RWPE1 (cell line): Measurements from ENCODE around the gene SDHB.

Source experiments
- CTCF ChIA-PET: fragments of 350-600 bp; sonication (Branson Sonifier 250); formaldehyde crosslinking; extraction: SDS; loops from one replicate; lab custom pipeline; 2021; lab: Yijun Ruan, JAX
- POLR2A ChIA-PET: fragments of 400-600 bp; formaldehyde crosslinking; extraction: SDS; loops from one replicate; lab custom pipeline; 2020; ENCODE audit warnings: antibody characterized with exemption; ENCODE audit not compliant: low non-redundant PET; lab: Yijun Ruan, JAX
- DNase-seq: peaks from one replicate; pipeline ENCODE4 v3.0.0; 2012; ENCODE audit warnings: low spot score
- H3K27ac ChIP-seq: fragments of 450-650 bp; 2 replicates; pipeline ENCODE4 v1.5.1; 2017
- TF ChIP-seq, protein P1 (sequence below): fragments of 450-650 bp; conservative IDR thresholded peaks from 2 replicates; pipeline ENCODE4 v1.5.1; 2017; ENCODE audit warnings: low read depth, mild to moderate bottlenecking

SDHB gene

DNA sequence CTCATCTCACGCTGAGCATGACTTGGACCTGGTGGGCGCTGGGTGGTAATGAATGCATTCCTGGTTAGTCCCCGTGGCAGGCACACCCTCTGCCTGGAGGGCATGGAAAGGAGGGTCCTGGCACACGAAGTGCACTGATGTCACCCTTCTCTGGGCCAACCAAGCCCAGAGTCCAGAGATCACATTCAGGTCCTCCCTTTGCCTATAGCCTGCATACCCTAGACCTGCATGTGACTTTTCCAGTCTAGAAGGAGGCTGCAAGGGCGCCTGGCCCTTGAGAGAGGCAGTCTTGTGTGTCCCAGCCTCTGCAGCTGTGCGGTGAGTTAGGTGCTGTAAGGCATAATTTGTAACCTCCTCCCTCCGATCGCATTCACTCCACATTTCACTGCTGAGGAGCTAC is 43.3 kb upstream of the SDHB start:
- CTCF ChIA-PET, result no interaction called here
- TF ChIP-seq, protein P1, sequence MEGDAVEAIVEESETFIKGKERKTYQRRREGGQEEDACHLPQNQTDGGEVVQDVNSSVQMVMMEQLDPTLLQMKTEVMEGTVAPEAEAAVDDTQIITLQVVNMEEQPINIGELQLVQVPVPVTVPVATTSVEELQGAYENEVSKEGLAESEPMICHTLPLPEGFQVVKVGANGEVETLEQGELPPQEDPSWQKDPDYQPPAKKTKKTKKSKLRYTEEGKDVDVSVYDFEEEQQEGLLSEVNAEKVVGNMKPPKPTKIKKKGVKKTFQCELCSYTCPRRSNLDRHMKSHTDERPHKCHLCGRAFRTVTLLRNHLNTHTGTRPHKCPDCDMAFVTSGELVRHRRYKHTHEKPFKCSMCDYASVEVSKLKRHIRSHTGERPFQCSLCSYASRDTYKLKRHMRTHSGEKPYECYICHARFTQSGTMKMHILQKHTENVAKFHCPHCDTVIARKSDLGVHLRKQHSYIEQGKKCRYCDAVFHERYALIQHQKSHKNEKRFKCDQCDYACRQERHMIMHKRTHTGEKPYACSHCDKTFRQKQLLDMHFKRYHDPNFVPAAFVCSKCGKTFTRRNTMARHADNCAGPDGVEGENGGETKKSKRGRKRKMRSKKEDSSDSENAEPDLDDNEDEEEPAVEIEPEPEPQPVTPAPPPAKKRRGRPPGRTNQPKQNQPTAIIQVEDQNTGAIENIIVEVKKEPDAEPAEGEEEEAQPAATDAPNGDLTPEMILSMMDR, result no peak
- no peak for DNase-seq
- 0 out of 2 replicates have a peak overlapping the region, but pooled peaks have one; percentile 24 for H3K27ac ChIP-seq
- POLR2A ChIA-PET, result no interaction called here

DNA sequence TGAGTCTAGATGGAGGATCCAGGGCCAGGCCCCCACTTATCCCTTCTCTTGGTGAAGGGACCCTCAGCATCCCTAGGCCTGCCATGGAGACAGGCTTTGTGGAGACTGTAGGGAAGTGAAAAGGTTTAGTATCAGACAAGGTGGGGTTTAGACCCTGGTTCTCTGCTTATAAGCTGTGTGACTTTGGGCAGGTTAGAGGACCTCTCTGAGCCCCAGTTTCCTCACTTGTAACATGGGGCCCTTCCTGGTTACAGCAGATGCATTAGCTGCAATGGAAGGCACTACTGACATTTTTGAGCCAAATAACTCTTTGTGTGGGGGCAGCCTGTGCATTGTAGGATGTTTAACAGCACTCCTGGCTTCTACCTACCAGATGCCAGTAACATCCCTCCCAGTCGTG is 42.8 kb upstream of the SDHB start:
- no peak for DNase-seq
- CTCF ChIA-PET, result no interaction called here
- POLR2A ChIA-PET, result no interaction called here
- H3K27ac ChIP-seq, result no peak overlapping the region
- TF ChIP-seq, protein P1, result no peak

DNA sequence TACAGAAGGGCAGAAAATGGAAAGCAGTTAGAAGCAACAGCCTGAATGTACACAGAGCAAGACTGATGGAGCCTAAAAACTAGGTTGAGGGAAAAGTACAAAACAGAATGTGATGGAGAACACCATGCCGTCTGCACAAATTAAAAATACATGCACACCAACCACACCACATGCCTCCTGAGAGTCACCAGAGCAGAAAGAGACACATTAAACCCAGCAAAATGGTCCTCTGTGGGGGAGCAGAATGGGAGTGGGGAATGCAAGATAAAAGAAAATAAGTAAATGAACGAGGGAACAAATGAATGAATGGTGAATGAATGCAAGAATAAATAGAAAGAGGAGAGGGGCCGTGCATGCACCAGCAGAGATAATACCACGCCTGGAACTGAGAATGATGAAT is 41.3 kb upstream of the SDHB start:
- CTCF ChIA-PET, result no interaction called here
- POLR2A ChIA-PET, result no interaction called here
- TF ChIP-seq, protein P1, result no peak
- H3K27ac ChIP-seq, result no peak overlapping the region
- no peak for DNase-seq

DNA sequence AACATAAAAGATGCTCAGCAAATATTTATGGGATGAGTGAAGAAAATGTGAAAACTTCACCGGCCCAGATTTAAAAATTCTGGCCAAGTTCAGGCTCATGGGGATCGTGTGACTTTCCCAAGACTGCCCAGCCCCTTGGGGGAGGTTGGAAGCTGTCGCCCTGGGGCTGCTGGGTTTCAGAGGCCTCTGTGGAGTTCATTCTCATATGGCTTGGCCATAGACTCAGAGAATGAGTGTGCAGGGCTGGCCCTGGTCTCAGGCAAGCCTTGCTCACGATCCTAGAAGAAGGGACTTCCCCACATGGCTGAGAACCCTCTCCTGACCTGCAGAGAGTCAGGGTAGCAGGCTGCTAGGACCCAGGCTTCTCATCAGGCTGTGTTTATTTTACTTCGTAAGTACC is 40.8 kb upstream of the SDHB start:
- TF ChIP-seq, protein P1, result no peak
- ChIA-PET CTCF (interaction anchor here (1.0 kb wide), 1 partner anchor 167 kb away, joined by 3 read pairs; no protein-coding TSS in a partner anchor), POLR2A (no interaction called here)
- no peak for DNase-seq
- no peak overlapping the region for H3K27ac ChIP-seq

DNA sequence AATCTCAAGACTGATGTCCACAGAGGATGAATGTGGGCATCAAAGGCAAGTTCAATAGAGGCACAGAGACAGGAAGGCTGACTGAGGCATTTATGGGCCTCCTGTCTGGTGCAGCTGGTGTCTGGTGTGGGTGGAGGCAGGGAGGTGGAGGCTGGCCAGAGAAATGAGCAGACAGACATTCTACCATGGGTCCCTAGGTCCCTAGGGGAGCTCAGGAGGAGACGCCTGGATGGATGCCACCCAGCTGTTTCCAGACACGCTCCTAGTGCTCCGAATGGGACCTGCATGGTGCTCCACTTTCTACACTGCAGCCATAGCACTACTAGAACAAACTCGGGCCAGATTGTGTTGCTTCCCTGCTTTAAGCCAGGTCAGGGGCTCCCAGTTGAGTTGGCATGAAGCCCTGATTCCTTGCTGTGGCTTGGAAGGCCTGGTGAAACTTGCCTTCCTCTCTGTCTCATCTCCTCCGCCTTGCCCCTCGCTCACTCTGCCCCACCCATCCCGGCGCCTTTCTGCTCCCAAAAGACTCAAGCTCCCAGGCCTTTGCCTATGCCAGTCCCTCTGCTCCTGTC is 40.1 kb upstream of the SDHB start:
- H3K27ac ChIP-seq, result peak overlapping the region; percentile 20
- ChIA-PET CTCF (interaction anchor here (1.0 kb wide), 1 partner anchor 168 kb away, joined by 3 read pairs; no protein-coding TSS in a partner anchor), POLR2A (no interaction called here)
- DNase-seq, result no peak
- TF ChIP-seq, protein P1, result no peak

DNA sequence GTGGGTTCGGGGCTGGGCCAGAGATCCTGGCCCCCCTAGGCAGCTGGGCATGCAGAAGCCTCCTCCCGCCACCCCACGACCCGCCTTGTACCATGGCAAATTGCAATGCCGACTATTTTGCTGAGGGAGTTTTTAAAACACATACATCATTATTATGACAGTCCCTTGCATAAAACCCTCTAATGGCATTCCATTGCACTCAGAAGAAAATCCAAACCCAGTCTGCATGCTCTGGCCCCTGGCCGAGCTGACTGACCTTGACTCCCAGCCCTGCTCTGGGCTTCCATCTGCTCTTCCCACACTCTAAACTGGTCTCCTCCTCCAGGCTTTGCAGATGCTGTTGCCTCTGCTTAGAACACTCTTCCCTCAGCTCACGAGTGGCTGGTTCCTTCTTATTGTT is 37.4 kb upstream of the SDHB start:
- no peak overlapping the region for H3K27ac ChIP-seq
- ChIA-PET POLR2A (no interaction called here), CTCF (no interaction called here)
- no peak for DNase-seq
- TF ChIP-seq, protein P1, result no peak

DNA sequence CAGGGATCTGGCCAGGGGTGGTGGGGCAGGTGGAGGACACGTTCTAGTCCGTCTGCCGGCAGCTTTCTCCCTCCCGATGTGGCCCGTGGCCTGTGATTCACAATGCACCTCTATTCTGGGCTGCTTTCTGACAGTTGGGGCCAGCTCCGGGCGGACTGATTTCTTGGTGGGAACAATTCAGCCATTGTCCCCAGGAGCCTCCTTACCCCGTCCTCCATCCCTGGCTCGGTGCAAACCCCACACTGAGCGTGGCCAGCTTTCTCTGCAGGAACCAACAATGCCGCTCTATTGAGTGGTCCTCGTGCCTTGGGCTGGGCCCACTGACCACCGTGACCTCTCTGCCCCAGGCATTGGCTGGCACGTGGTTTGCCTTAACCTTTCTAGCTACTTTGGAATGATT is 35.7 kb upstream of the SDHB start:
- DNase-seq, result no peak
- TF ChIP-seq, protein P1, result no peak
- POLR2A ChIA-PET, result no interaction called here
- H3K27ac ChIP-seq, result no peak overlapping the region
- CTCF ChIA-PET, result no interaction called here
